ENCODE data around the gene SRR. TPM values are rescaled to one million over a fixed set of nuclear protein-coding genes. Genes with fewer than 3 reads are reported as not detected.
"Not testable (repeated sequence)": the region's sequence is repeated elsewhere in the genome, so short reads cannot be mapped to it uniquely, and the experiment has no call there.

The SRR gene
- total and polyA plus RNA-seq, 8 donors = 1.2 to 44.0 (median 9.8) TPM

DNA sequence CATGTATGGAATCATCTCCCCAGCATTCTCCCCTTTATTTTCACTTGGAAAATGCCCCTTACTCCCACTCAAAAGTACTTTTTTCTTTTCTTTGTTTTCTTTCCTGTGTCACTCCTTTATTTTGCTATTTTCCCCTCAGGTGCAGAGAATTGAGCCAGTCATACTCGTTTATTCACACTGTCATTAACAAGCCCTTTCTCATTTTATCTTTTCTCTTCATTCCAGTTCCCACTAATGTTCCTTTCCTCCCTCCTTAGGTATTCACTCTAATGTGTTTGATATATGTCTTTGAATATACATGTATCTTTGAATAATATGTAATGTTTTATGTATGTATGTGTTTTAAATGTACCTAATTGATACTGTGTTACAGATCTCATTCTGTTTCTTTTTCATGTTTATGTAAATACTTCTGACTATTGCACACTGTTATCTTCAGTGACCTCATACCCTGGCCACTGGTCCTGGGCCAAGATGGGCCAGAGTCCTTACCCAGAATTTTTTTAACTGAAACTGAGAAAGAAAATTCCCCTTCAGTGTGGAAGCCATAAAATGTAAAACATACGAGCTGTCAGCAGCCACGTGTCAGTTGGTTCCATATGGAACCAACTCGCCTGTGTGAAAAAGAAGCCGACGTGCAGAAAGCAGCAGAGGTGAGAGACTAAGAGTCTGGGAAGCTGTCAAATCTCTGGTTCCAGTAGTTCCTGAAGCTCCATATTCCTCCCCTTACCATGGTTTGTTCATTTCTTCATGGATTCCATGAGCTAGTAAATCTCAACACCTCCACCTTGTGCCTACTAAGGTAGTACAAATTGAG is 5.8 kb downstream of the SRR start:
- 60 to 65% (median 61%) methylated on average over 6 of the region's 6 CpGs for WGBS, 5 donors

GRCh38 chr17:2312736-2313135 is 9.0 kb downstream of the SRR start:
- Histone ChIP-seq H3K4me3 (no peak overlapping the region), H3K9me3 (no peaks in the 10 kb centered on the region), H3K27ac (no peak overlapping the region), H3K36me3 (peaks cover 0 to 6% (median 2%) of the 10 kb centered on the region in 4 donors), H3K4me1 (peaks cover 0 to 10% (median 5%) of the 10 kb centered on the region in 4 donors), H3K27me3 (no peaks in the 10 kb centered on the region)
- 90 to 99% (median 97%) methylated on average over 5 of the region's 5 CpGs for WGBS, 5 donors
- intact Hi-C loops (cut with DNase I; ENCODE audit: low total_unique reads) = no loop called here
- TF ChIP-seq CTCF (IDR thresholded peaks at IDR 0.05) = no peak
- TF ChIP-seq EP300 (IDR thresholded peaks at IDR 0.05) = no peak
- TF ChIP-seq POLR2AphosphoS5 (IDR thresholded peaks at IDR 0.05) = no peak
- TF ChIP-seq POLR2A (IDR thresholded peaks at IDR 0.05) = no peak
- DNase-seq = no peak

More for the DNA sequence above, 5.8 kb downstream of the SRR start:
- TF ChIP-seq CTCF (IDR thresholded peaks at IDR 0.05) (no peak), EP300 (IDR thresholded peaks at IDR 0.05) (no peak), POLR2A (IDR thresholded peaks at IDR 0.05) (no peak), POLR2AphosphoS5 (IDR thresholded peaks at IDR 0.05) (no peak)
- H3K9me3 ChIP-seq = no peaks in the 10 kb centered on the region
- no peak overlapping the region for H3K27ac ChIP-seq
- H3K4me1 ChIP-seq = peaks cover 0 to 17% (median 11%) of the 10 kb centered on the region in 4 donors
- DNase-seq = no peak
- H3K36me3 ChIP-seq = peaks cover 0 to 5% (median 0%) of the 10 kb centered on the region in 4 donors
- H3K27me3 ChIP-seq = no peaks in the 10 kb centered on the region
- intact Hi-C loops (cut with DNase I; ENCODE audit: low total_unique reads) = no loop called here
- no peak overlapping the region for H3K4me3 ChIP-seq

DNA sequence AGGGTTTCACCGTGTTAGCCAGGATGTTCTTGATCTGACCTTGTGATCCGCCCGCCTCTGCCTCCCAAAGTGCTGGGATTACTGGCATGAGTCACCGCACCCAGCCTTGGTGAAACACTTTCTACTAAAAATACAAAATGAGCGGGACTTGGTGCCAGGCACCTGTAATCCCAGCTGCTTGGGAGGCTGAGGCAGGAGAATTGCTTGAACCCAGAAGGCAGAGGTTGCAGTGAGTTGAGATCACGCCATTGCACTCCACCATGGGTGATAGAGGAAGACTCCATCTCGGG is 13.1 kb downstream of the SRR start:
- peaks cover 0 to 33% (median 19%) of the 10 kb centered on the region in 4 donors for H3K36me3 ChIP-seq
- H3K4me3 ChIP-seq; H3K27ac ChIP-seq; H3K9me3 ChIP-seq; H3K27me3 ChIP-seq; intact Hi-C loops (cut with DNase I; ENCODE audit: low total_unique reads); DNase-seq; H3K4me1 ChIP-seq: not testable (repeated sequence)
- WGBS, 5 donors = 82 to 87% (median 84%) methylated on average over 7 of the region's 7 CpGs

- intact Hi-C loops (cut with DNase I; ENCODE audit: low total_unique reads) = no loop called here
- Histone ChIP-seq H3K36me3 (peaks cover 3 to 42% (median 28%) of the 10 kb centered on the region in 4 donors), H3K4me3 (no peak overlapping the region), H3K4me1 (no peaks in the 10 kb centered on the region), H3K9me3 (no peaks in the 10 kb centered on the region), H3K27me3 (no peaks in the 10 kb centered on the region), H3K27ac (no peak overlapping the region)
- 84 to 96% (median 91%) methylated on average over 3 of the region's 3 CpGs for WGBS, 5 donors
- DNase-seq = no peak
- TF ChIP-seq POLR2AphosphoS5 (IDR thresholded peaks at IDR 0.05) (no peak), POLR2A (IDR thresholded peaks at IDR 0.05) (no peak), EP300 (IDR thresholded peaks at IDR 0.05) (no peak), CTCF (IDR thresholded peaks at IDR 0.05) (no peak)
Observed at GRCh38 chr17:2317796-2318195, 14.0 kb downstream of the SRR start.

GRCh38 chr17:2319051-2319450 is 15.3 kb downstream of the SRR start:
- TF ChIP-seq CTCF (IDR thresholded peaks at IDR 0.05) = no peak
- no peak for TF ChIP-seq POLR2A (IDR thresholded peaks at IDR 0.05)
- no peak for TF ChIP-seq POLR2AphosphoS5 (IDR thresholded peaks at IDR 0.05)
- TF ChIP-seq EP300 (IDR thresholded peaks at IDR 0.05) = no peak
- H3K4me3 ChIP-seq = no peak overlapping the region
- H3K27ac ChIP-seq = no peak overlapping the region
- H3K36me3 ChIP-seq = peaks cover 16 to 55% (median 41%) of the 10 kb centered on the region in 4 donors
- DNase-seq = no peak
- H3K9me3 ChIP-seq = no peaks in the 10 kb centered on the region
- H3K4me1 ChIP-seq = no peaks in the 10 kb centered on the region
- no peaks in the 10 kb centered on the region for H3K27me3 ChIP-seq
- intact Hi-C loops (cut with DNase I; ENCODE audit: low total_unique reads) = no loop called here

All from stomach (tissue), 9 donors.